Gastroesophageal sphincter (tissue), 3 donors: ENCODE measurements around the gene INO80B.

ENCODE experiments used
- CTCF ChIP-seq, 4 experiments: fragments of 200-600 bp in 2 of 4; fragments of 450-650 bp in 2 of 4; sonication (generic) in 1 of 4; IDR thresholded peaks; one replicate each; pipeline ENCODE4 v1.5.1; 2017 to 2019; ENCODE audit warnings: antibody characterized with exemption in 4 of 4, mild to moderate bottlenecking in 2 of 4, moderate library complexity in 2 of 4
- POLR2A ChIP-seq, 2 donors: fragments of 450-650 bp; IDR thresholded peaks; one replicate each; pipeline ENCODE4 v1.6.1; 2017; ENCODE audit warnings: antibody characterized with exemption in 2 of 2, mild to moderate bottlenecking in 2 of 2, moderate library complexity in 1 of 2

- TF ChIP-seq CTCF (IDR thresholded peaks at IDR 0.05) (no peak), POLR2A (IDR thresholded peaks at IDR 0.05) (no peak)
Observed at GRCh38 chr2:74501335-74502071, 46.6 kb downstream of the INO80B start.
